ENCODE data around the gene ELFN1. TPM values are rescaled to one million over a fixed set of nuclear protein-coding genes. Genes with fewer than 3 reads are reported as not detected.

ELFN1 gene
- total RNA-seq, 1 donor from 2014 or later, result 0.71 TPM

GRCh38 chr7:1733206-1733907, 63.3 kb downstream of the ELFN1 start:
- TF ChIP-seq CTCF (IDR thresholded peaks at IDR 0.05; ENCODE audit: insufficient read depth, low read length, poor library complexity, severe bottlenecking), result no peak
- DNase-seq (ENCODE audit: low read depth), result no peak
- Histone ChIP-seq H3K4me3 (ENCODE audit: low read depth, low read length) (no peak overlapping the region), H3K27me3 (ENCODE audit: control insufficient read depth, insufficient read depth, low read length) (peaks cover 27% of the 10 kb centered on the region), H3K36me3 (ENCODE audit: control insufficient read depth, insufficient read depth, low read length) (no peaks in the 10 kb centered on the region)

GRCh38 chr7:1733908-1734730, 64.0 kb downstream of the ELFN1 start:
- Histone ChIP-seq H3K4me3 (ENCODE audit: low read depth, low read length) (no peak overlapping the region), H3K27me3 (ENCODE audit: control insufficient read depth, insufficient read depth, low read length) (peaks cover 27% of the 10 kb centered on the region), H3K36me3 (ENCODE audit: control insufficient read depth, insufficient read depth, low read length) (no peaks in the 10 kb centered on the region)
- no peak for TF ChIP-seq CTCF (IDR thresholded peaks at IDR 0.05; ENCODE audit: insufficient read depth, low read length, poor library complexity, severe bottlenecking)
- DNase-seq (ENCODE audit: low read depth), result no peak

- no peak for TF ChIP-seq CTCF (IDR thresholded peaks at IDR 0.05; ENCODE audit: insufficient read depth, low read length, poor library complexity, severe bottlenecking)
- Histone ChIP-seq H3K27me3 (ENCODE audit: control insufficient read depth, insufficient read depth, low read length) (peaks cover 24% of the 10 kb centered on the region), H3K4me3 (ENCODE audit: low read depth, low read length) (no peak overlapping the region), H3K36me3 (ENCODE audit: control insufficient read depth, insufficient read depth, low read length) (no peaks in the 10 kb centered on the region)
- DNase-seq (ENCODE audit: low read depth), result no peak
These were observed 65.2 kb downstream of the ELFN1 start for GRCh38 chr7:1735262-1735661.

GRCh38 chr7:1735806-1736483, 65.9 kb downstream of the ELFN1 start:
- DNase-seq (ENCODE audit: low read depth), result no peak
- H3K36me3 ChIP-seq (ENCODE audit: control insufficient read depth, insufficient read depth, low read length), result no peaks in the 10 kb centered on the region
- H3K4me3 ChIP-seq (ENCODE audit: low read depth, low read length), result no peak overlapping the region
- peaks cover 24% of the 10 kb centered on the region for H3K27me3 ChIP-seq (ENCODE audit: control insufficient read depth, insufficient read depth, low read length)
- TF ChIP-seq CTCF (IDR thresholded peaks at IDR 0.05; ENCODE audit: insufficient read depth, low read length, poor library complexity, severe bottlenecking), result no peak

GRCh38 chr7:1736484-1736817, 66.4 kb downstream of the ELFN1 start:
- no peak overlapping the region for H3K4me3 ChIP-seq (ENCODE audit: low read depth, low read length)
- peaks cover 24% of the 10 kb centered on the region for H3K27me3 ChIP-seq (ENCODE audit: control insufficient read depth, insufficient read depth, low read length)
- TF ChIP-seq CTCF (IDR thresholded peaks at IDR 0.05; ENCODE audit: insufficient read depth, low read length, poor library complexity, severe bottlenecking), result no peak
- H3K36me3 ChIP-seq (ENCODE audit: control insufficient read depth, insufficient read depth, low read length), result no peaks in the 10 kb centered on the region
- DNase-seq (ENCODE audit: low read depth), result no peak
